ENCODE results near the gene AARS1.
"Not testable (repeated sequence)": the region's sequence is repeated elsewhere in the genome, so short reads cannot be mapped to it uniquely, and the experiment has no call there.

AARS1 gene

GRCh38 chr16:70223971-70224513 is 65.3 kb downstream of the AARS1 start:
- not testable (repeated sequence) for H3K4me1 ChIP-seq (ENCODE audit: insufficient read depth, low read length); H3K36me3 ChIP-seq (ENCODE audit: insufficient read depth, low read length); H3K9me3 ChIP-seq (ENCODE audit: control insufficient read depth, insufficient read depth, low read length); H3K9ac ChIP-seq (ENCODE audit: low read depth, low read length)

- H3K9ac ChIP-seq (ENCODE audit: low read depth, low read length); H3K4me1 ChIP-seq (ENCODE audit: insufficient read depth, low read length); H3K36me3 ChIP-seq (ENCODE audit: insufficient read depth, low read length); H3K9me3 ChIP-seq (ENCODE audit: control insufficient read depth, insufficient read depth, low read length): not testable (repeated sequence)
Measured at GRCh38 chr16:70223216-70223615, 66.1 kb downstream of the AARS1 start.

- not testable (repeated sequence) for H3K36me3 ChIP-seq (ENCODE audit: insufficient read depth, low read length); H3K4me1 ChIP-seq (ENCODE audit: insufficient read depth, low read length); H3K9ac ChIP-seq (ENCODE audit: low read depth, low read length); H3K9me3 ChIP-seq (ENCODE audit: control insufficient read depth, insufficient read depth, low read length)
Measured at GRCh38 chr16:70222574-70222973, 66.7 kb downstream of the AARS1 start.

- not testable (repeated sequence) for H3K9me3 ChIP-seq (ENCODE audit: control insufficient read depth, insufficient read depth, low read length); H3K4me1 ChIP-seq (ENCODE audit: insufficient read depth, low read length); H3K9ac ChIP-seq (ENCODE audit: low read depth, low read length); H3K36me3 ChIP-seq (ENCODE audit: insufficient read depth, low read length)
Measured at GRCh38 chr16:70218586-70218985, 70.7 kb downstream of the AARS1 start.

GRCh38 chr16:70206382-70206781 is 82.9 kb downstream of the AARS1 start:
- not testable (repeated sequence) for H3K36me3 ChIP-seq (ENCODE audit: insufficient read depth, low read length); H3K4me1 ChIP-seq (ENCODE audit: insufficient read depth, low read length); H3K9ac ChIP-seq (ENCODE audit: low read depth, low read length); H3K9me3 ChIP-seq (ENCODE audit: control insufficient read depth, insufficient read depth, low read length)

GRCh38 chr16:70204668-70205405 is 84.5 kb downstream of the AARS1 start:
- H3K9me3 ChIP-seq (ENCODE audit: control insufficient read depth, insufficient read depth, low read length); H3K4me1 ChIP-seq (ENCODE audit: insufficient read depth, low read length); H3K36me3 ChIP-seq (ENCODE audit: insufficient read depth, low read length); H3K9ac ChIP-seq (ENCODE audit: low read depth, low read length): not testable (repeated sequence)

- H3K36me3 ChIP-seq (ENCODE audit: insufficient read depth, low read length); H3K4me1 ChIP-seq (ENCODE audit: insufficient read depth, low read length); H3K9me3 ChIP-seq (ENCODE audit: control insufficient read depth, insufficient read depth, low read length); H3K9ac ChIP-seq (ENCODE audit: low read depth, low read length): not testable (repeated sequence)
Measured at GRCh38 chr16:70204010-70204409, 85.3 kb downstream of the AARS1 start.

GRCh38 chr16:70203508-70203907 is 85.8 kb downstream of the AARS1 start:
- H3K9ac ChIP-seq (ENCODE audit: low read depth, low read length); H3K9me3 ChIP-seq (ENCODE audit: control insufficient read depth, insufficient read depth, low read length); H3K36me3 ChIP-seq (ENCODE audit: insufficient read depth, low read length); H3K4me1 ChIP-seq (ENCODE audit: insufficient read depth, low read length): not testable (repeated sequence)

Measured in ES-I3 (cell line).